PFSK-1 (cell line): ENCODE results near the gene CNTLN.

Source experiments
- POLR2AphosphoS5 ChIP-seq: IDR thresholded peaks from 2 replicates; pipeline ENCODE4 v1.6.1; 2012; ENCODE audit warnings: low read depth, mild to moderate bottlenecking, control low read depth, low read length, moderate library complexity
- SIN3A ChIP-seq: IDR thresholded peaks from 2 replicates; pipeline ENCODE4 v1.6.1; 2012; ENCODE audit warnings: mild to moderate bottlenecking, low read length, moderate library complexity, borderline replicate concordance; ENCODE audit not compliant: insufficient read depth

DNA sequence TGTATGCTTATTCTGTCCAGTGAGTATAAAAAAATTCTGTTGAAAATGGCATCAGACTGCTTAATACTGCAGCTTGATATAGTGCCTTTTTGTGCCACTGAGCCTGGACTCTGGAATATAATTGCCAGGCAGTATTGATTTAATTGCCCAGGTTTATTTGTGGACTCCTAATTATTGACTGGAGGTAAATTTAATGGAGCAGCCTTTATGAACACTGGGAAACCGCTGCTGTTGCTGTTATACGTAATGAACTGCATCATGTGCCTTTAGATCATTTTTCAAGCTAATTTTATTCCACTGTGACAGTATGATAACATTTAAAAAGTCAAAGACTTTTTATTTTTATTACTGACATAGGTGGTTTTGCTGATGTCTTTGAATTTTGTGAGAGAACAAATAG lies 353.8 kb downstream of the CNTLN start:
- TF ChIP-seq POLR2AphosphoS5 (no peak), SIN3A (no peak)
